K562 (cell line): ENCODE results near the gene SIRT5. TPM values are rescaled to one million over a fixed set of nuclear protein-coding genes. Genes with fewer than 3 reads are reported as not detected.

ENCODE experiments used
- ATAC-seq: fragments of 200-7000 bp; cut with Tn5 transposase; 3 replicates; pipeline ENCODE4 v1.9.1; 2020; ENCODE audit warnings: moderate library complexity
- BruUV-seq: library from RNA; stranded (reverse); fragments of 400-500 nt; replicated peaks from 2 replicates; lab custom pipeline; 2021; lab: Mats Ljungman, UMichigan
- CTCF ChIA-PET: fragments of 300-600 bp; formaldehyde crosslinking; extraction: SDS; loops from one replicate; lab custom pipeline; 2021; ENCODE audit warnings: low intra/inter-chr PET ratio; lab: Yijun Ruan, JAX
- POLR2A ChIA-PET: fragments of 300-600, 350-650 bp; sonication (Branson Sonifier 250); formaldehyde crosslinking; extraction: SDS; loops from one replicate; lab custom pipeline; 2021; ENCODE audit warnings: antibody characterized with exemption, inconsistent platforms; lab: Yijun Ruan, JAX
- DNase-seq, 4 experiments: peaks; one replicate each; pipeline versions ENCODE4 v3.0.0 to v3.0.0-alpha.2; 2011 to 2018; ENCODE audit warnings: low spot score in 3 of 4, mixed read lengths in 3 of 4; ENCODE audit errors: extremely low read depth in 1 of 4
- FAIRE-seq: peaks from 2 replicates; lab custom pipeline; 2011; peaks lifted over from hg19 to GRCh38; lab: Jason Lieb, UNC
- H2AFZ ChIP-seq: 2 replicates; pipeline ENCODE4 v1.6.0; 2011; ENCODE audit warnings: low read depth, low read length, control low read depth, inconsistent platforms
- H3K27ac ChIP-seq: fragments of 200-600 bp; 3 replicates; pipeline ENCODE4 v1.8.0; 2011; ENCODE audit warnings: low read depth, mild to moderate bottlenecking, control low read depth, inconsistent platforms, low read length, moderate library complexity, mixed read lengths; ENCODE audit errors: extremely low read depth
- H3K27me3 ChIP-seq, 2 experiments: fragments of 300-600 bp in 1 of 2; 2 replicates in 1 of 2; 3 replicates in 1 of 2; pipeline versions ENCODE4 v1.6.0 to v1.8.0; 2011; ENCODE audit warnings: inconsistent platforms in 2 of 2, low read length in 2 of 2, mild to moderate bottlenecking in 1 of 2, mixed read lengths in 1 of 2, moderate library complexity in 1 of 2; ENCODE audit not compliant: control insufficient read depth in 2 of 2, insufficient read depth in 2 of 2
- H3K36me3 ChIP-seq: fragments of 300-600 bp; 3 replicates; pipeline ENCODE4 v1.8.0; 2011; ENCODE audit warnings: mild to moderate bottlenecking, low read length, inconsistent platforms; ENCODE audit not compliant: control insufficient read depth, insufficient read depth
- H3K4me1 ChIP-seq, 2 experiments: fragments of 200-600 bp in 1 of 2; replicated peaks in 1 of 2; 2 replicates in 1 of 2; 3 replicates in 1 of 2; pipeline versions ENCODE4 v1.5.1 to v1.8.0; 2011; ENCODE audit warnings: inconsistent platforms in 2 of 2, low read length in 2 of 2, mild to moderate bottlenecking in 1 of 2, mixed read lengths in 1 of 2, moderate library complexity in 1 of 2; ENCODE audit not compliant: control insufficient read depth in 2 of 2, insufficient read depth in 2 of 2
- H3K4me2 ChIP-seq: 2 replicates; pipeline ENCODE4 v1.6.1; 2011; ENCODE audit warnings: low read length, control low read depth, inconsistent platforms, mixed read lengths; ENCODE audit not compliant: insufficient read depth
- H3K4me3 ChIP-seq: fragments of 200-600 bp; sonication (generic), shearing (Covaris generic); 2 replicates; pipeline ENCODE4 v1.5.1; 2016; ENCODE audit warnings: control low read depth, inconsistent platforms
- H3K79me2 ChIP-seq: fragments of 200-600 bp; 3 replicates; pipeline ENCODE4 v1.8.0; 2011; ENCODE audit warnings: low read length, inconsistent platforms; ENCODE audit not compliant: control insufficient read depth, insufficient read depth
- H3K9ac ChIP-seq, 2 experiments: 2 replicates each; pipeline versions ENCODE4 v1.6.0 to v1.6.1; 2011; ENCODE audit warnings: low read depth in 2 of 2, low read length in 2 of 2, control low read depth in 1 of 2, inconsistent platforms in 1 of 2, mild to moderate bottlenecking in 1 of 2, mixed read lengths in 1 of 2; ENCODE audit not compliant: insufficient read depth in 1 of 2
- H3K9me1 ChIP-seq: one replicate; pipeline ENCODE4 v1.6.0; 2011; ENCODE audit warnings: inconsistent platforms, mild to moderate bottlenecking, low read length, moderate library complexity; ENCODE audit not compliant: control insufficient read depth, insufficient read depth
- H3K9me3 ChIP-seq: replicated peaks from 2 replicates; pipeline ENCODE4 v1.5.1; 2011; ENCODE audit warnings: low read depth, low read length, inconsistent platforms; ENCODE audit not compliant: control insufficient read depth, insufficient read depth
- H4K20me1 ChIP-seq: replicated peaks from 2 replicates; pipeline ENCODE4 v1.6.1; 2011; ENCODE audit warnings: low read length, inconsistent platforms, mixed read lengths; ENCODE audit not compliant: control insufficient read depth, insufficient read depth
- CBX1 ChIP-seq: sonication (generic); IDR thresholded peaks from 2 replicates; pipeline ENCODE4 v1.6.1; 2016; ENCODE audit warnings: antibody characterized with exemption, low read depth, mild to moderate bottlenecking
- CEBPG ChIP-seq, 3 experiments: fragments of 200-800 bp in 1 of 3; sonication (Bioruptor generic) in 1 of 3; sonication (generic) in 1 of 3; formaldehyde crosslinking in 1 of 3; IDR thresholded peaks in 2 of 3; conservative IDR thresholded peaks in 1 of 3; 2 replicates each; pipeline versions ENCODE4 v1.6.1 to v1.8.0; 2016 to 2022; ENCODE audit warnings: missing compliant biosample characterization in 2 of 3, missing genetic modification characterization in 2 of 3, mild to moderate bottlenecking in 1 of 3, missing genetic modification reagents in 1 of 3
- FOXK2 ChIP-seq, 2 experiments: fragments of 450-650 bp; IDR thresholded peaks in 1 of 2; conservative IDR thresholded peaks in 1 of 2; 2 replicates each; pipeline ENCODE4 v1.6.1; 2016; ENCODE audit warnings: low read depth in 2 of 2, mild to moderate bottlenecking in 1 of 2
- IFI16 ChIP-seq: fragments of 250-450 bp; sonication (Bioruptor Pico); IDR thresholded peaks from 2 replicates; pipeline ENCODE4 v2.1.2; 2022; ENCODE audit warnings: mild to moderate bottlenecking, inconsistent platforms
- LCOR ChIP-seq: sonication (generic); formaldehyde crosslinking; IDR thresholded peaks from 2 replicates; pipeline ENCODE4 v1.8.0; 2022; ENCODE audit warnings: mild to moderate bottlenecking, missing genetic modification reagents
- NELFE ChIP-seq: IDR thresholded peaks from 2 replicates; pipeline ENCODE4 v1.6.1; 2011; ENCODE audit warnings: mild to moderate bottlenecking; ENCODE audit not compliant: insufficient read depth, insufficient read length
- RAD21 ChIP-seq, 2 experiments: fragments of 250-450 bp in 1 of 2; fragments of 450-650 bp in 1 of 2; sonication (Bioruptor Pico) in 1 of 2; formaldehyde crosslinking in 1 of 2; IDR thresholded peaks in 1 of 2; conservative IDR thresholded peaks in 1 of 2; 2 replicates each; pipeline versions ENCODE4 v1.4.0 to v1.8.0; 2020 to 2022; ENCODE audit warnings: mild to moderate bottlenecking in 2 of 2, moderate library complexity in 1 of 2
- RFX1 ChIP-seq: fragments of 450-650 bp; IDR thresholded peaks from 2 replicates; pipeline ENCODE4 v1.6.1; 2016; ENCODE audit warnings: mild to moderate bottlenecking, moderate library complexity
- ZC3H11A ChIP-seq: IDR thresholded peaks from 2 replicates; pipeline ENCODE4 v1.6.1; 2012; ENCODE audit warnings: low read depth, low read length, improper control_type of control experiment
- ZFPM2 ChIP-seq: fragments of 250-450 bp; sonication (Bioruptor Pico); IDR thresholded peaks from 2 replicates; pipeline ENCODE4 v1.5.1; 2022; ENCODE audit warnings: mild to moderate bottlenecking
- ZNF146 ChIP-seq: IDR thresholded peaks from one replicate; pipeline ENCODE4 v1.6.1; 2018; ENCODE audit warnings: missing compliant biosample characterization; ENCODE audit not compliant: unreplicated experiment
- ZNF175 ChIP-seq: fragments of 200-800 bp; sonication (Bioruptor generic); IDR thresholded peaks from 2 replicates; pipeline ENCODE4 v1.6.1; 2016; ENCODE audit warnings: low read depth, mild to moderate bottlenecking, missing genetic modification characterization, missing compliant biosample characterization
- ZNF212 ChIP-seq: fragments of 450-650 bp; formaldehyde crosslinking; IDR thresholded peaks from 2 replicates; pipeline ENCODE4 v1.4.0; 2020; ENCODE audit warnings: mild to moderate bottlenecking
- ZNF232 ChIP-seq: sonication (generic); formaldehyde crosslinking; IDR thresholded peaks from 2 replicates; pipeline ENCODE4 v1.8.0; 2022; ENCODE audit warnings: mild to moderate bottlenecking, missing genetic modification reagents
- ZNF436 ChIP-seq: fragments of 250-450, 450-650 bp; sonication (Bioruptor Pico); formaldehyde crosslinking; IDR thresholded peaks from 2 replicates; pipeline ENCODE4 v1.7.0; 2020; ENCODE audit warnings: mild to moderate bottlenecking
- ZNF79 ChIP-seq: fragments of 250-450 bp; sonication (Bioruptor Pico); IDR thresholded peaks from 2 replicates; pipeline ENCODE4 v1.4.0; 2020; ENCODE audit warnings: low read depth, mild to moderate bottlenecking, moderate library complexity
- WGBS: fragments of 100-300 bp; shearing (Covaris generic); methylation state at CpG from one replicate; pipeline ENCODE4 v1.1.6; 2016; ENCODE audit warnings: low coverage, mixed read lengths; ENCODE audit not compliant: insufficient coverage; ENCODE audit errors: missing lambda C conversion rate; 5-methylcytosine and 5-hydroxymethylcytosine counted together
- in situ Hi-C: fragments of 300-500 bp; cut with MboI; formaldehyde crosslinking; loops from 4 replicates; pipeline ENCODE4 v1.15.0; 2018; ENCODE audit warnings: inconsistent platforms, mixed read lengths
- intact Hi-C: fragments of 100-400 bp; cut with micrococcal nuclease; formaldehyde crosslinking; loops from 2 replicates; pipeline ENCODE4 v1.14.2; 2022
- polyA plus RNA-seq, 8 experiments: library from polyadenylated mRNA; depleted of rRNA in 4 of 8; stranded (reverse) in 5 of 8; unstranded in 3 of 8; fragments of >200 nt; fragmentation: Nextera tagmentation in 2 of 8; fragmentation: Illumina TruSeq in 1 of 8; extraction: Ambion mirVana in 2 of 8; extraction: Trizol in 1 of 8; gene quantifications; 2 replicates each; pipeline versions ENCODE4 v1.2.1 to v1.2.3, GENCODE V29; 2011 to 2014; ENCODE audit warnings: inconsistent platforms in 1 of 8, missing spikeins in 1 of 8
- total RNA-seq, 7 experiments: library from RNA; depleted of rRNA in 6 of 7; stranded (reverse); fragments of >200 nt in 6 of 7; fragmentation: Illumina TruSeq in 2 of 7; extraction: Trizol in 2 of 7; gene quantifications; 2 replicates each; pipeline versions ENCODE4 v1.2.1 to v1.2.3, GENCODE V29; 2011 to 2021; ENCODE audit warnings: low replicate concordance in 1 of 7
- TF ChIP-seq, protein P1 (sequence below): fragments of 250-450 bp; sonication (Bioruptor Pico); IDR thresholded peaks from 2 replicates; pipeline ENCODE4 v1.8.0; 2021; ENCODE audit warnings: borderline replicate concordance, mild to moderate bottlenecking, moderate library complexity; ENCODE audit not compliant: poor library complexity, severe bottlenecking
- TF ChIP-seq, protein P2 (sequence below), 2 experiments: IDR thresholded peaks; 2 replicates each; pipeline ENCODE4 v1.6.1; 2011; ENCODE audit warnings: borderline replicate concordance in 1 of 2, control low read depth in 1 of 2, low read depth in 1 of 2, low read length in 1 of 2, mild to moderate bottlenecking in 1 of 2, mixed read lengths in 1 of 2, moderate library complexity in 1 of 2; ENCODE audit not compliant: insufficient read depth in 1 of 2, insufficient read length in 1 of 2, poor library complexity in 1 of 2, severe bottlenecking in 1 of 2; ENCODE audit errors: extremely low read depth in 1 of 2

Gene SIRT5
- total and polyA plus RNA-seq, 9 of the 15 experiments (the other 6 are each of a cell fraction or from before 2014, with no cell fraction given): 2.1 to 15.7 (median 11.4) TPM

DNA sequence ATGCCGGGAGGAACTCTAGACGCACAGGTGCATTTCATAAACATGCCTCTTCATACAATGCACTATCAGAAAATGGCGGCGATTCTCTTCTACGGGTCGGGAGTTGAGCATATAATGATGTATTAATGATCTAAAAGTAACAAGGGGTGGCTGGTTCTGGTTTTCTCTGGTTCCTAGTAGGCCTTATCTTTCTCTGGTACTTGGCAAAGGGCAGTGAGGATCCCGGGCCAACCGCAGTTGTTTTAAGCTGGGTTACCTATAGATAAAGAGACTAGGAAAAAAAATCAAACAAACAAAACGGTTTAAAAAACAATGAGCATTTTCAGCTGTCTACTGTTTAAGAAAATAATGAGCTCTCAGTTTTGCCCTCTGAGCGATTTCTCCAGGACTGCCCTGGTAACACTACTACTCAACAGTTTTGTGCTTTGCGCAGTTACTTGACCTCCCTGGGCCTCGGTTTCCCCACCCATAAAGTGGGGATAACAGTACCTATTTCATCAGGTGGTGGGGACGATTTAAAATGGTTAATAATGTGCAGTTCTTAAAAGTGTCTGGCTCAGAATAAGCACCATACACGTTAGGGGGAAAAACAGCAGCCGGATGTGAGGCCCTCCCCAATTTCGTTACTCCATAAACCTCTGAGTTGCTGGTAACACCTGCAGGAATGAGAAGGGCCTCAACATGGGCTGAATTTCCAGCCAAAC, 1.3 kb upstream of the SIRT5 start (continued):
- no peak for TF ChIP-seq IFI16 (CRISPR knock-in tag)
- no peak for TF ChIP-seq ZNF436 (CRISPR knock-in tag)
- TF ChIP-seq NELFE: no peak
- TF ChIP-seq RAD21 (CRISPR knock-in tag; conservative IDR thresholded peaks at IDR 0.05 in 1 of 2, IDR thresholded peaks at IDR 0.05 in 1 of 2): no peak
- TF ChIP-seq ZNF146 (CRISPR knock-in tag): no peak
- TF ChIP-seq CBX1: no peak
- TF ChIP-seq ZNF79: no peak

- Histone ChIP-seq H3K27me3 (no peaks in the 10 kb centered on the region; a peak in 1 of 5 replicates), H3K9ac (peak overlapping the region; percentile 83 to 90), H4K20me1 (no peaks in the 10 kb centered on the region), H3K9me3 (peaks cover 4% of the 10 kb centered on the region), H3K79me2 (peaks cover 19% of the 10 kb centered on the region), H3K4me2 (peak overlapping the region; percentile 90), H3K9me1 (no peaks in the 10 kb centered on the region), H3K27ac (peak overlapping the region; percentile 87), H3K4me3 (peak overlapping the region; percentile 56), H3K4me1 (peaks cover 17 to 20% of the 10 kb centered on the region in 2 experiments), H3K36me3 (no peaks in the 10 kb centered on the region), H2AFZ (peak overlapping the region; percentile 97)
- intact Hi-C loops: loop anchor here (1.0 to 10.0 kb wide), 6 partner anchors 41 to 501 kb away; partner anchors contain the start of gene NOL7
- in situ Hi-C loops: no loop called here
- CTCF ChIA-PET: no interaction called here
- POLR2A ChIA-PET: interaction anchor here (0.7 to 1.2 kb wide), 3 partner anchors 12 to 37 kb away, joined by 3 to 8 read pairs (median 3); no protein-coding TSS in a partner anchor
- FAIRE-seq (peak; percentile 26), DNase-seq (peak; percentile 26 to 66 (median 34)), ATAC-seq (no peak)
- 12% methylated on average over 14 of the region's 14 CpGs for WGBS
- BruUV-seq: TSS peak; percentile 81
- TF ChIP-seq FOXK2 (conservative IDR thresholded peaks at IDR 0.05 in 1 of 2, IDR thresholded peaks at IDR 0.05 in 1 of 2; ENCODE audit: low read depth in 2 of 2): no peak
- TF ChIP-seq ZNF212 (CRISPR knock-in tag): no peak
- TF ChIP-seq, protein P1, sequence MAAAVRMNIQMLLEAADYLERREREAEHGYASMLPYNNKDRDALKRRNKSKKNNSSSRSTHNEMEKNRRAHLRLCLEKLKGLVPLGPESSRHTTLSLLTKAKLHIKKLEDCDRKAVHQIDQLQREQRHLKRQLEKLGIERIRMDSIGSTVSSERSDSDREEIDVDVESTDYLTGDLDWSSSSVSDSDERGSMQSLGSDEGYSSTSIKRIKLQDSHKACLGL: no peak
- TF ChIP-seq LCOR (CRISPR knock-in tag): peak; percentile 25; the same call in 1 of the 2 replicates
- 0 out of 2 replicates have a peak, but pooled peaks have one; percentile 16 for TF ChIP-seq ZNF175 (CRISPR knock-in tag)
- TF ChIP-seq ZNF232: peak; percentile 72; the same call in 1 of the 2 replicates
- no peak for TF ChIP-seq CEBPG (CRISPR knock-in tag; IDR thresholded peaks at IDR 0.05)
- TF ChIP-seq CEBPG (tag; conservative IDR thresholded peaks at IDR 0.05 in 1 of 2, IDR thresholded peaks at IDR 0.05 in 1 of 2): no peak
- no peak for TF ChIP-seq ZFPM2 (CRISPR knock-in tag)
- TF ChIP-seq, protein P2, sequence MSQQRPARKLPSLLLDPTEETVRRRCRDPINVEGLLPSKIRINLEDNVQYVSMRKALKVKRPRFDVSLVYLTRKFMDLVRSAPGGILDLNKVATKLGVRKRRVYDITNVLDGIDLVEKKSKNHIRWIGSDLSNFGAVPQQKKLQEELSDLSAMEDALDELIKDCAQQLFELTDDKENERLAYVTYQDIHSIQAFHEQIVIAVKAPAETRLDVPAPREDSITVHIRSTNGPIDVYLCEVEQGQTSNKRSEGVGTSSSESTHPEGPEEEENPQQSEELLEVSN (IDR thresholded peaks at IDR 0.05; ENCODE audit: borderline replicate concordance in 1 of 2, extremely low read depth in 1 of 2, insufficient read depth in 1 of 2, insufficient read length in 1 of 2, low read depth in 1 of 2, low read length in 1 of 2, poor library complexity in 1 of 2, severe bottlenecking in 1 of 2): peak; percentile 41 to 61
- TF ChIP-seq ZC3H11A: no peak
- no peak for TF ChIP-seq RFX1
Measured at GRCh38 chr6:13573669-13574110, 711 bp upstream of the SIRT5 start.
